RWPE2 (cell line): ENCODE results near the gene ATR.
"Not testable (repeated sequence)": the region's sequence is repeated elsewhere in the genome, so short reads cannot be mapped to it uniquely, and the experiment has no call there.

Source experiments
- ATAC-seq: fragments of 200-7000 bp; cut with Tn5 transposase; 3 replicates; pipeline ENCODE4 v1.9.1; 2021; ENCODE audit warnings: low read depth
- DNase-seq: peaks from one replicate; pipeline ENCODE4 v3.0.0-alpha.2; 2020; ENCODE audit warnings: low spot score
- H3K27ac ChIP-seq: fragments of 450-650 bp; 2 replicates; pipeline ENCODE4 v1.5.1; 2017; ENCODE audit warnings: mild to moderate bottlenecking; ENCODE audit not compliant: poor library complexity, severe bottlenecking
- H3K27me3 ChIP-seq: fragments of 250-450 bp; sonication (Bioruptor Pico); 2 replicates; pipeline ENCODE4 v1.5.1; 2021; ENCODE audit warnings: mild to moderate bottlenecking, moderate library complexity; ENCODE audit not compliant: insufficient read depth, poor library complexity, severe bottlenecking
- H3K36me3 ChIP-seq: fragments of 250-450 bp; sonication (Bioruptor Pico); 2 replicates; pipeline ENCODE4 v1.5.1; 2020; ENCODE audit warnings: low read depth, mild to moderate bottlenecking, moderate library complexity
- H3K4me1 ChIP-seq: fragments of 250-450 bp; sonication (Bioruptor Pico); 2 replicates; pipeline ENCODE4 v1.5.1; 2021; ENCODE audit warnings: mild to moderate bottlenecking, moderate library complexity; ENCODE audit not compliant: insufficient read depth, poor library complexity, severe bottlenecking
- H3K4me3 ChIP-seq: fragments of 250-450 bp; sonication (Bioruptor Pico); 2 replicates; pipeline ENCODE4 v1.5.1; 2021; ENCODE audit warnings: mild to moderate bottlenecking, moderate library complexity; ENCODE audit not compliant: severe bottlenecking
- H3K9me3 ChIP-seq: fragments of 250-450 bp; sonication (Bioruptor Pico); 2 replicates; pipeline ENCODE4 v1.5.1; 2021; ENCODE audit warnings: mild to moderate bottlenecking, moderate library complexity; ENCODE audit not compliant: severe bottlenecking
- CTCF ChIP-seq: fragments of 450-650 bp; IDR thresholded peaks from one replicate; pipeline ENCODE4 v1.5.1; 2017; ENCODE audit warnings: mild to moderate bottlenecking, moderate library complexity; ENCODE audit not compliant: poor library complexity, severe bottlenecking

Gene ATR

GRCh38 chr3:142433110-142433509 is 145.4 kb downstream of the ATR start:
- no peaks in the 10 kb centered on the region for H3K27me3 ChIP-seq
- no peak overlapping the region for H3K27ac ChIP-seq
- no peak for ATAC-seq
- no peak for DNase-seq
- no peaks in the 10 kb centered on the region for H3K9me3 ChIP-seq
- H3K36me3 ChIP-seq = peaks cover 23% of the 10 kb centered on the region
- no peak overlapping the region for H3K4me3 ChIP-seq
- H3K4me1 ChIP-seq = no peaks in the 10 kb centered on the region
- no peak for TF ChIP-seq CTCF

DNA sequence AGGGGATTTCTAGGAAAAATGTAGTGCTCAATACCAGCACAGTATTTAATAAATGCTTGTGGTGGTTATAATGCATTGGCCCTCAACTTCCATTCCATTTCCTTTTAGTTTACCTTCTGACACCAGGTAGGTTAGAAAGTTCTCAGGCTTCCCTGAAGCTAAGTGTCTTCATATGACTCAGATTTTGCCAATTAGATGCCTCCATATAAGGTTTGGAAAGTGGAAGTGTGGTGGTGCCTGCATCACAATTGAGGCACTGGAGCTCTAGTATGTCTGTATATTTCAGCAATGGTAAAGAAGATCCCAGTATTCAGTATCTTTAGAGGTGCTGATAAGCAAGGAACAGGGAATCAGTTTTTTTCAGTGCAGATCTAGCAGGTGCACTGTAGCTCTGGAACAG is 149.0 kb downstream of the ATR start:
- ATAC-seq = no peak
- no peak for TF ChIP-seq CTCF
- no peak for DNase-seq
- H3K4me3 ChIP-seq = no peak overlapping the region
- H3K27ac ChIP-seq = no peak overlapping the region
- H3K9me3 ChIP-seq = no peaks in the 10 kb centered on the region
- H3K27me3 ChIP-seq = no peaks in the 10 kb centered on the region
- H3K4me1 ChIP-seq = no peaks in the 10 kb centered on the region
- peaks cover 26% of the 10 kb centered on the region for H3K36me3 ChIP-seq

DNA sequence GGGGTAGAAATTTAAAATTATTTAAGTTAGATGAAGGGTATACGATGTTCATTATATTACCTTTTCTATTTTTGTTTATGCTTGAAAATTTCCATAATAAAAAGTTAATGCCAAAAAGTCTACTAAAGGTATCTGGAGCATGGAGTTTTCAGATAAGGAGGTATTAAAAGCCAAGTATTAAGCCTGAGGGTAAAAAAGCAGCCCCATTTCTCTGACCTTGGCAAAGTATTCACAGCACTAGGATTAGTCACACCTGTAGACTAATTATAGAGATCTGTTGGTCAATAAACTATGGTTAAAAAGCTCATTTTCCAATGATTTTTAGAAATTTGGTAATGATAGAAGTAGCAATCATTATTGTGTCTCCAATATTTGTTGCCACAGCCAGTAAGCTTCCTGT is 153.8 kb downstream of the ATR start:
- H3K36me3 ChIP-seq = peaks cover 45% of the 10 kb centered on the region
- no peak overlapping the region for H3K27ac ChIP-seq
- no peaks in the 10 kb centered on the region for H3K4me1 ChIP-seq
- no peaks in the 10 kb centered on the region for H3K27me3 ChIP-seq
- ATAC-seq (no peak), DNase-seq (no peak)
- H3K9me3 ChIP-seq = no peaks in the 10 kb centered on the region
- no peak overlapping the region for H3K4me3 ChIP-seq
- TF ChIP-seq CTCF = no peak

GRCh38 chr3:142418926-142419592 is 159.5 kb downstream of the ATR start:
- H3K27me3 ChIP-seq = no peaks in the 10 kb centered on the region
- ATAC-seq (no peak), DNase-seq (no peak)
- H3K4me3 ChIP-seq = no peak overlapping the region
- TF ChIP-seq CTCF = no peak
- no peak overlapping the region for H3K27ac ChIP-seq
- H3K4me1 ChIP-seq = no peaks in the 10 kb centered on the region
- peaks cover 69% of the 10 kb centered on the region for H3K36me3 ChIP-seq
- H3K9me3 ChIP-seq = no peaks in the 10 kb centered on the region

- peaks cover 72% of the 10 kb centered on the region for H3K36me3 ChIP-seq
These were observed 161.2 kb downstream of the ATR start for GRCh38 chr3:142417302-142417701.

DNA sequence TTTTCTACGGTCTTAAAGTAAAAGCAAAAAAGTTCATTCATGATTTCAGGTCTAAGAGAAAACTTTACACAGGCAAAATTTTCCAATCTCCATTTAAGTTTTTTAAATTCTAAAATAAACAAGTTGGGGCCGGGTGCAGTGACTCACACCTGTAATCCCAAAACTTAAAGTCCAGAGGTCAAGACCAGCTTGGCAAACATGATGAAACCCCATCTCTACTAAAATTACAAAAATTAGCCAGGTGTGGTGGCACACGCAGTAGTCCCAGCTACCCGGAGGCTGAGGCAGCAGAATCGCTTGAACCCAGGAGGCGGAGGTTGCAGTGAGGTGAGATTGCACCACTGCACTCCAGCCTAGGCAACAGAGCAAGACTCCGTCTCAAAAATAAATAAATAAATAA is 178.0 kb downstream of the ATR start:
- peaks cover 75% of the 10 kb centered on the region for H3K36me3 ChIP-seq
- not testable (repeated sequence) for DNase-seq, ATAC-seq, H3K9me3 ChIP-seq, H3K4me3 ChIP-seq, H3K4me1 ChIP-seq, H3K27ac ChIP-seq, H3K27me3 ChIP-seq

More at GRCh38 chr3:142417302-142417701, 161.2 kb downstream of the ATR start:
- H3K27me3 ChIP-seq = no peaks in the 10 kb centered on the region
- no peak for TF ChIP-seq CTCF
- H3K4me1 ChIP-seq = no peaks in the 10 kb centered on the region
- H3K4me3 ChIP-seq = no peak overlapping the region
- DNase-seq (no peak), ATAC-seq (no peak)
- H3K9me3 ChIP-seq = no peaks in the 10 kb centered on the region
- H3K27ac ChIP-seq = no peak overlapping the region
